ENCODE measurements around the gene PRDX6.
"Not testable (repeated sequence)": the region's sequence is repeated elsewhere in the genome, so short reads cannot be mapped to it uniquely, and the experiment has no call there.

PRDX6 gene

GRCh38 chr1:173469656-173470055 lies 7.5 kb upstream of the PRDX6 start:
- DNase-seq, result no peak

GRCh38 chr1:173470608-173471007 lies 6.5 kb upstream of the PRDX6 start:
- DNase-seq, result no peak

GRCh38 chr1:173473599-173474011 lies 3.5 kb upstream of the PRDX6 start:
- no peak for DNase-seq

- DNase-seq, result no peak
Observed at GRCh38 chr1:173474097-173474779, 2.9 kb upstream of the PRDX6 start.

- not testable (repeated sequence) for DNase-seq
Observed at GRCh38 chr1:173474780-173475421, 2.2 kb upstream of the PRDX6 start.

- DNase-seq, result no peak
Observed at GRCh38 chr1:173475564-173476196, 1.5 kb upstream of the PRDX6 start.

GRCh38 chr1:173476197-173476664 lies 904 bp upstream of the PRDX6 start:
- no peak for DNase-seq

- peak; percentile 95 for DNase-seq
Observed at GRCh38 chr1:173476665-173477285, 360 bp upstream of the PRDX6 start.

- peak; percentile 52 for DNase-seq
Observed at GRCh38 chr1:173478094-173478674, 1.0 kb downstream of the PRDX6 start.

- DNase-seq, result no peak
Observed at GRCh38 chr1:173479649-173480048, 2.5 kb downstream of the PRDX6 start.

- DNase-seq, result no peak
Observed at GRCh38 chr1:173481195-173481772, 4.1 kb downstream of the PRDX6 start.

GRCh38 chr1:173482683-173483082 lies 5.5 kb downstream of the PRDX6 start:
- no peak for DNase-seq

- no peak for DNase-seq
Observed at GRCh38 chr1:173484276-173484675, 7.1 kb downstream of the PRDX6 start.

- DNase-seq, result no peak
Observed at GRCh38 chr1:173485401-173485800, 8.3 kb downstream of the PRDX6 start.

GRCh38 chr1:173488001-173488400 lies 10.9 kb downstream of the PRDX6 start:
- no peak for DNase-seq

GRCh38 chr1:173489149-173489600 lies 12.0 kb downstream of the PRDX6 start:
- peak; percentile 41 for DNase-seq

GRCh38 chr1:173489929-173490328 lies 12.8 kb downstream of the PRDX6 start:
- DNase-seq, result no peak

GRCh38 chr1:173491508-173491907 lies 14.4 kb downstream of the PRDX6 start:
- no peak for DNase-seq

GRCh38 chr1:173493125-173493524 lies 16.0 kb downstream of the PRDX6 start:
- DNase-seq, result not testable (repeated sequence)

GRCh38 chr1:173495609-173496267 lies 18.6 kb downstream of the PRDX6 start:
- no peak for DNase-seq

- no peak for DNase-seq
Observed at GRCh38 chr1:173496757-173497320, 19.7 kb downstream of the PRDX6 start.

GRCh38 chr1:173499729-173500128 lies 22.6 kb downstream of the PRDX6 start:
- no peak for DNase-seq

All from hematopoietic multipotent progenitor cell treated with erythropoietin and hydrocortisone succinate and interleukin-3 and kit ligand, for 6 days (in vitro differentiated cells).